DND-41 (cell line): ENCODE results near the gene SPI1.
"Not testable (repeated sequence)": the region's sequence is repeated elsewhere in the genome, so short reads cannot be mapped to it uniquely, and the experiment has no call there.

Experiments
- ATAC-seq: fragments of 200-7000 bp; cut with Tn5 transposase; 3 replicates; pipeline ENCODE4 v1.9.1; 2021; ENCODE audit warnings: low read depth; ENCODE audit not compliant: insufficient read depth
- DNase-seq: peaks from one replicate; pipeline ENCODE4 v3.0.0-alpha.2; 2020
- H2AFZ ChIP-seq: 2 replicates; pipeline ENCODE4 v1.6.0; 2012; ENCODE audit warnings: low read depth, low read length
- H3K27ac ChIP-seq: 2 replicates; pipeline ENCODE4 v1.5.1; 2012; ENCODE audit warnings: low read length, inconsistent platforms
- H3K27me3 ChIP-seq: fragments of 200-600 bp; sonication (generic); 2 replicates; pipeline ENCODE4 v1.6.0; 2012; ENCODE audit warnings: low read length, mild to moderate bottlenecking, inconsistent platforms; ENCODE audit not compliant: insufficient read depth, poor library complexity
- H3K36me3 ChIP-seq: 2 replicates; pipeline ENCODE4 v1.5.1; 2012; ENCODE audit warnings: low read length, inconsistent platforms; ENCODE audit not compliant: insufficient read depth
- H3K4me1 ChIP-seq: 2 replicates; pipeline ENCODE4 v1.5.1; 2012; ENCODE audit warnings: mild to moderate bottlenecking, low read length; ENCODE audit not compliant: insufficient read depth
- H3K4me2 ChIP-seq: 2 replicates; pipeline ENCODE4 v1.6.0; 2012; ENCODE audit warnings: mild to moderate bottlenecking, moderate library complexity, low read length, inconsistent platforms; ENCODE audit not compliant: insufficient read depth
- H3K4me3 ChIP-seq, 2 experiments: fragments of 200-600 bp in 1 of 2; shearing (Covaris generic) in 1 of 2; 2 replicates each; pipeline ENCODE4 v1.5.1; 2012 to 2016; ENCODE audit warnings: inconsistent platforms in 2 of 2, low read length in 2 of 2, mild to moderate bottlenecking in 2 of 2, low read depth in 1 of 2, moderate library complexity in 1 of 2
- H3K79me2 ChIP-seq: 2 replicates; pipeline ENCODE4 v1.6.0; 2012; ENCODE audit warnings: low read length, inconsistent platforms; ENCODE audit not compliant: insufficient read depth
- H3K9ac ChIP-seq: 2 replicates; pipeline ENCODE4 v1.6.0; 2012; ENCODE audit warnings: low read depth, mild to moderate bottlenecking, inconsistent platforms, low read length, moderate library complexity
- H3K9me3 ChIP-seq: 2 replicates; pipeline ENCODE4 v1.5.1; 2012; ENCODE audit warnings: low read length, moderate library complexity, mild to moderate bottlenecking, inconsistent platforms; ENCODE audit not compliant: insufficient read depth, severe bottlenecking
- H4K20me1 ChIP-seq: 2 replicates; pipeline ENCODE4 v1.6.0; 2012; ENCODE audit warnings: low read length; ENCODE audit not compliant: insufficient read depth
- EZH2 ChIP-seq: IDR thresholded peaks from 3 replicates; pipeline ENCODE4 v1.6.1; 2012; ENCODE audit warnings: borderline replicate concordance, low read depth, mild to moderate bottlenecking, moderate library complexity, low read length, inconsistent platforms; ENCODE audit not compliant: severe bottlenecking
- TF ChIP-seq, protein P1 (sequence below): IDR thresholded peaks from 2 replicates; pipeline ENCODE4 v1.5.1; 2012; ENCODE audit warnings: borderline replicate concordance, low read length, moderate library complexity, mild to moderate bottlenecking; ENCODE audit not compliant: poor library complexity, severe bottlenecking; ENCODE audit errors: extremely low read depth

SPI1 gene

DNA sequence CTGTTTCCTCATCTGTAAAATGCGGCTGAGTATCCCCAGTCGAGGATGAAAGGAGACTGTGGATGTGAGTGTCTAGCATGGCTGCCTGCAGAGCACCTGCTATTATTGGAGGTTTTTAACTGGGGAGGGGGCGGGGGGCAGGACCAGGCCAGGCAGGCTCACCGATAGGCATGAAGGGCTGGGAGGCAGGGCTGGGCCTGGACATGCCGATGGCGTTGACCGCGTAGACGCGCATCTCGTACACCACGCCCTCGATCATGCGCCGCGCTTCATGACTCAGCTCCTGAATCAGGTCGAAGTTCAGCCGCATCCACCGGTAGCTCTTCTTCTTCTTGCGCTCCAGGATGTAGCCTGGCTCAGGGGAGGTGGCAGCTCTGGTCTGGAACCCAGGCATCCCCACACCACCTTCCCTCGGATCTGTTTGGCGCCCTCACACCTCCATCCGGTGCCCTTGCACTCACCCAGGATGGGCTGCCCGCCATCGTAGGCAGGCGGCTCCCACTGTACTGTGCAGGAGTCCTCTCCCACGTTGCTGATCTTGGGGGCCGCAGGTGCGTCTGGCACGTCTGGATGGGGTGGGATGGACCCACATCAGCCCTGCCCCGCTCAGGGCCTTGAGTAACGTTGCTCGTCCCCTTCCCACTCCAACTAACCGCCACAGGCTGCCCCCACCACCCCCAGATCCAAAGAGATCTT is 41.0 kb downstream of the SPI1 start:
- Histone ChIP-seq H3K36me3 (no peaks in the 10 kb centered on the region), H3K79me2 (no peaks in the 10 kb centered on the region), H4K20me1 (no peaks in the 10 kb centered on the region), H3K27ac (no peak overlapping the region), H3K4me1 (no peaks in the 10 kb centered on the region), H3K4me3 (no peak overlapping the region), H3K9ac (no peak overlapping the region), H2AFZ (no peak overlapping the region), H3K4me2 (no peak overlapping the region), H3K9me3 (no peaks in the 10 kb centered on the region), H3K27me3 (no peaks in the 10 kb centered on the region)
- TF ChIP-seq, protein P1, sequence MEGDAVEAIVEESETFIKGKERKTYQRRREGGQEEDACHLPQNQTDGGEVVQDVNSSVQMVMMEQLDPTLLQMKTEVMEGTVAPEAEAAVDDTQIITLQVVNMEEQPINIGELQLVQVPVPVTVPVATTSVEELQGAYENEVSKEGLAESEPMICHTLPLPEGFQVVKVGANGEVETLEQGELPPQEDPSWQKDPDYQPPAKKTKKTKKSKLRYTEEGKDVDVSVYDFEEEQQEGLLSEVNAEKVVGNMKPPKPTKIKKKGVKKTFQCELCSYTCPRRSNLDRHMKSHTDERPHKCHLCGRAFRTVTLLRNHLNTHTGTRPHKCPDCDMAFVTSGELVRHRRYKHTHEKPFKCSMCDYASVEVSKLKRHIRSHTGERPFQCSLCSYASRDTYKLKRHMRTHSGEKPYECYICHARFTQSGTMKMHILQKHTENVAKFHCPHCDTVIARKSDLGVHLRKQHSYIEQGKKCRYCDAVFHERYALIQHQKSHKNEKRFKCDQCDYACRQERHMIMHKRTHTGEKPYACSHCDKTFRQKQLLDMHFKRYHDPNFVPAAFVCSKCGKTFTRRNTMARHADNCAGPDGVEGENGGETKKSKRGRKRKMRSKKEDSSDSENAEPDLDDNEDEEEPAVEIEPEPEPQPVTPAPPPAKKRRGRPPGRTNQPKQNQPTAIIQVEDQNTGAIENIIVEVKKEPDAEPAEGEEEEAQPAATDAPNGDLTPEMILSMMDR = no peak
- TF ChIP-seq EZH2 = no peak
- no peak for DNase-seq
- no peak for ATAC-seq

DNA sequence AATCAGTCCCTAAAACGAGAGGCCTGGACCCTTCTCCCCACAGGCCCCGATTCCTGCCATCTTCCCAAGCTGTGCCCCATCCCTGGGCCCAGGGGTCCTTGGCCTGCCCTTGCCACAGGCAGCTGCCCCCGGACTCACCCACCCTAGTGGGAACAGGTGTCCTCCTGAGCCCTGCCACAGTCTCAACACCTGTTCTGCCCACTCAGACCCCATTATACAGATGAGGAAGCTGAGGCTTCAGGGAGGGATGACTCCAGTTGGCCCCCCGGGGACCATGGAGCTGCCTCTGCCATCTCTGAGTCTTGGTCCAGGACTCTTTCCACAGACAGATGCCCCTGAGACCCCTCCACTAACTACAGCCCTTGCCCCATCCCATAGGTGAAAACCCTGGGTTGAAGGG is 41.8 kb downstream of the SPI1 start:
- Histone ChIP-seq H3K27me3 (no peaks in the 10 kb centered on the region), H3K4me2 (no peak overlapping the region), H3K9me3 (no peaks in the 10 kb centered on the region), H4K20me1 (no peaks in the 10 kb centered on the region), H3K79me2 (no peaks in the 10 kb centered on the region), H3K4me1 (no peaks in the 10 kb centered on the region), H3K4me3 (no peak overlapping the region), H2AFZ (no peak overlapping the region), H3K27ac (no peak overlapping the region), H3K36me3 (no peaks in the 10 kb centered on the region), H3K9ac (no peak overlapping the region)
- TF ChIP-seq, protein P1 = no peak
- TF ChIP-seq EZH2 = no peak
- ATAC-seq (no peak), DNase-seq (no peak)

DNA sequence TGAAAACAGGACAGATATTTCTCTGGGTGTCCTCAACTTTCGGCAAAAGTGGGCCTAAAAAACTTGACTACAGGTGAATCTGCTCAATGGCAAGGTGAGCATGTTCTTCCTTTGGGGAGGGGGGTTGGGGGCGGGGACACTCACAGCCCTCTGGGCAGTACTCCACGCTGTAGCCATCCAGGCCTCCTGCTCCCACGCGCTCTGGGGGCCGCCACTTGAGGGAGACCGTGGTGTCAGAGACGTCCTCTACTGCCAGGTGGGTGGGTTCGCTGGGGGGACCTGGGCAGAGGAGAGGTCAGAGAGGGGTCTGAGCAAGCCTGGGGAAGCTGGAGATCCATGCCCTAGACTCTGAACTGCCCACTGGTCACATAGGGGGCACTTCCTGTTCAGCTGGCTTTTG is 42.6 kb downstream of the SPI1 start:
- Histone ChIP-seq H3K4me2 (no peak overlapping the region), H3K27ac (no peak overlapping the region), H3K4me1 (no peaks in the 10 kb centered on the region), H2AFZ (no peak overlapping the region), H3K9ac (no peak overlapping the region), H3K79me2 (no peaks in the 10 kb centered on the region), H4K20me1 (no peaks in the 10 kb centered on the region), H3K4me3 (no peak overlapping the region), H3K9me3 (no peaks in the 10 kb centered on the region), H3K27me3 (no peaks in the 10 kb centered on the region), H3K36me3 (no peaks in the 10 kb centered on the region)
- TF ChIP-seq EZH2 = no peak
- TF ChIP-seq, protein P1 = no peak
- DNase-seq (no peak), ATAC-seq (no peak)

DNA sequence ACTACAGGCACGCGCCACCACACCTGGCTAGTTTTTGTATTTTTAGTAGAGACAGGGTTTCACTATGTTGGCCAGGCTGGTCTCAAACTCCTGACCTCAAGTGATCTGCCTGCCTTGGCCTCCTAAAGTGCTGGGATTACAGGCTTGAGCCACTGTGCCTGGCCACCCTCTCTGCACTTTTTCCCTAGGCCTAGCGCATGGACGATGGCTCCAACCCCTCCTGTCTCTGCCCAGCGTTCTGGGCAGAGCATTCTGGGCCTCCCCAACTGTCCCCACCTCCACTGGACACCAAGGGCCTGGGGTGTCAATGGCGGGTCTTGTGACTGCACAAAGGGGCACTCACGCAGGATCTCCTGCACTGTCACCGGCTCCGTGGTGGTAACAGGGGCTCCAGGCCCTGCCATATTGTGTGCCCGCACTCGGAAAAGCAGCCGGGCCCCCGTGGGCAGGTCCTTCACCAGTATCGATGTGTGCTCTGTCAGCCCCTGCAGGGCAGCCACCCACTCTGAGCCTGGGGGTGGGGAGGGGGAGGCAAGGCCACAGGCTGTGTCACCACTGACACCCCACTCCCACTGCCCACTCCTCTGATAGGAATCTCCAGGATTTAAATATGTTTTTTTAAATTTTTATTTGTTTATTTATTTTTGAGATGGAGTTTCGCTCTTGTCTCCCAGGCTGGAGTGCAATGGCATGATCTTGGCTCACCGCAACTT is 43.5 kb downstream of the SPI1 start:
- H3K4me2 ChIP-seq, H4K20me1 ChIP-seq, H3K27ac ChIP-seq, H3K36me3 ChIP-seq, ATAC-seq, H3K9ac ChIP-seq, H3K79me2 ChIP-seq, H3K4me3 ChIP-seq, H3K9me3 ChIP-seq, H2AFZ ChIP-seq, H3K27me3 ChIP-seq, DNase-seq, H3K4me1 ChIP-seq: not testable (repeated sequence)
